K562 (cell line): Measurements from ENCODE around the gene LRRC8C. TPM values are rescaled to one million over a fixed set of nuclear protein-coding genes. Genes with fewer than 3 reads are reported as not detected.
A peak's percentile ranks its signal among the peaks of the same experiment; 100 is the strongest.

Experiments used
- CEBPG ChIP-seq, 3 experiments: fragments of 200-800 bp in 1 of 3; sonication (Bioruptor generic) in 1 of 3; sonication (generic) in 1 of 3; formaldehyde crosslinking in 1 of 3; IDR thresholded peaks in 2 of 3; conservative IDR thresholded peaks in 1 of 3; 2 replicates each; pipeline versions ENCODE4 v1.6.1 to v1.8.0; 2016 to 2022; ENCODE audit warnings: missing compliant biosample characterization in 2 of 3, missing genetic modification characterization in 2 of 3, mild to moderate bottlenecking in 1 of 3, missing genetic modification reagents in 1 of 3
- EHMT2 ChIP-seq: fragments of 450-650 bp; IDR thresholded peaks from 2 replicates; pipeline ENCODE4 v1.6.1; 2018; ENCODE audit warnings: antibody characterized with exemption
- ETV5 ChIP-seq: sonication (generic); formaldehyde crosslinking; IDR thresholded peaks from 2 replicates; pipeline ENCODE4 v1.4.0; 2020; ENCODE audit warnings: low read depth, mild to moderate bottlenecking, missing genetic modification reagents
- FOXA1 ChIP-seq: fragments of 450-650 bp; IDR thresholded peaks from 2 replicates; pipeline ENCODE4 v1.6.1; 2016; ENCODE audit warnings: mild to moderate bottlenecking, borderline replicate concordance
- GATAD2B ChIP-seq: fragments of 450-650 bp; IDR thresholded peaks from 2 replicates; pipeline ENCODE4 v1.6.1; 2017; ENCODE audit warnings: mild to moderate bottlenecking, borderline replicate concordance
- HDAC2 ChIP-seq: fragments of 450-650 bp; IDR thresholded peaks from 2 replicates; pipeline ENCODE4 v1.6.1; 2016; ENCODE audit warnings: mild to moderate bottlenecking
- HNRNPL ChIP-seq: fragments of 200-400 bp; formaldehyde crosslinking; IDR thresholded peaks from 2 replicates; pipeline ENCODE4 v1.6.1; 2017; ENCODE audit warnings: low read depth, mild to moderate bottlenecking, low read length
- JUND ChIP-seq, 2 experiments: IDR thresholded peaks; 2 replicates in 1 of 2; 3 replicates in 1 of 2; pipeline ENCODE4 v1.6.1; 2011; ENCODE audit warnings: borderline replicate concordance in 2 of 2, low read depth in 2 of 2, low read length in 2 of 2, improper control_type of control experiment in 1 of 2, missing biosample characterization in 1 of 2, missing genetic modification characterization in 1 of 2, missing genetic modification reagents in 1 of 2
- NCOR1 ChIP-seq: fragments of 450-650 bp; IDR thresholded peaks from 2 replicates; pipeline ENCODE4 v1.6.1; 2016; ENCODE audit warnings: mild to moderate bottlenecking, moderate library complexity
- NFYB ChIP-seq: IDR thresholded peaks from 2 replicates; pipeline ENCODE4 v1.6.1; 2011; ENCODE audit warnings: mild to moderate bottlenecking, moderate library complexity; ENCODE audit not compliant: insufficient read length; ENCODE audit errors: extremely low read depth
- PTBP1 ChIP-seq: fragments of 200-400 bp; formaldehyde crosslinking; IDR thresholded peaks from 2 replicates; pipeline ENCODE4 v1.6.1; 2017; ENCODE audit warnings: low read depth, low read length
- SETDB1 ChIP-seq: IDR thresholded peaks from one replicate; pipeline ENCODE4 v1.6.1; 2012; ENCODE audit warnings: low read length, control low read depth, inconsistent platforms
- SIN3A ChIP-seq, 2 experiments: fragments of 150-350 bp in 1 of 2; IDR thresholded peaks; 2 replicates each; pipeline ENCODE4 v1.6.1; 2011 to 2016; ENCODE audit warnings: borderline replicate concordance in 2 of 2, low read depth in 2 of 2, low read length in 2 of 2, mild to moderate bottlenecking in 2 of 2, moderate library complexity in 2 of 2; ENCODE audit not compliant: control insufficient read depth in 1 of 2
- SIX5 ChIP-seq, 2 experiments: IDR thresholded peaks; 2 replicates each; pipeline ENCODE4 v1.6.1; 2011; ENCODE audit warnings: low read length in 2 of 2, borderline replicate concordance in 1 of 2, low read depth in 1 of 2, mild to moderate bottlenecking in 1 of 2, moderate library complexity in 1 of 2; ENCODE audit not compliant: insufficient read depth in 1 of 2
- ZFP36 ChIP-seq: fragments of 150-350 bp; IDR thresholded peaks from 2 replicates; pipeline ENCODE4 v1.6.1; 2018; ENCODE audit warnings: low read length, low read depth; ENCODE audit not compliant: partially characterized antibody
- ZNF146 ChIP-seq: IDR thresholded peaks from one replicate; pipeline ENCODE4 v1.6.1; 2018; ENCODE audit warnings: missing compliant biosample characterization; ENCODE audit not compliant: unreplicated experiment
- ZNF324 ChIP-seq: fragments of 250-450 bp; sonication (Bioruptor Pico); IDR thresholded peaks from 2 replicates; pipeline ENCODE4 v1.4.0; 2020; ENCODE audit warnings: mild to moderate bottlenecking
- ZSCAN32 ChIP-seq: fragments of 450-650 bp; formaldehyde crosslinking; IDR thresholded peaks from 2 replicates; pipeline ENCODE4 v1.4.0; 2020; ENCODE audit warnings: mild to moderate bottlenecking, moderate library complexity
- polyA plus RNA-seq, 8 experiments: library from polyadenylated mRNA; depleted of rRNA in 4 of 8; stranded (reverse) in 5 of 8; unstranded in 3 of 8; fragments of >200 nt; fragmentation: Nextera tagmentation in 2 of 8; fragmentation: Illumina TruSeq in 1 of 8; extraction: Ambion mirVana in 2 of 8; extraction: Trizol in 1 of 8; gene quantifications; 2 replicates each; pipeline versions ENCODE4 v1.2.1 to v1.2.3, GENCODE V29; 2011 to 2014; ENCODE audit warnings: inconsistent platforms in 1 of 8, missing spikeins in 1 of 8
- total RNA-seq, 7 experiments: library from RNA; depleted of rRNA in 6 of 7; stranded (reverse); fragments of >200 nt in 6 of 7; fragmentation: Illumina TruSeq in 2 of 7; extraction: Trizol in 2 of 7; gene quantifications; 2 replicates each; pipeline versions ENCODE4 v1.2.1 to v1.2.3, GENCODE V29; 2011 to 2021; ENCODE audit warnings: low replicate concordance in 1 of 7
- TF ChIP-seq, protein P1 (sequence below): IDR thresholded peaks from 2 replicates; pipeline ENCODE4 v1.6.1; 2016; ENCODE audit warnings: missing genetic modification characterization, missing compliant biosample characterization
- TF ChIP-seq, protein P2 (sequence below), 2 experiments: fragments of 150-350 bp in 1 of 2; IDR thresholded peaks; 2 replicates each; pipeline ENCODE4 v1.6.1; 2012 to 2016; ENCODE audit warnings: low read depth in 2 of 2, low read length in 2 of 2, mild to moderate bottlenecking in 1 of 2, moderate library complexity in 1 of 2
- TF ChIP-seq, protein P3 (sequence below): sonication (generic); formaldehyde crosslinking; IDR thresholded peaks from 2 replicates; pipeline ENCODE4 v1.8.0; 2022; ENCODE audit warnings: missing genetic modification reagents, mild to moderate bottlenecking, moderate library complexity, borderline replicate concordance

LRRC8C gene
- total and polyA plus RNA-seq, 9 of the 15 experiments (the other 6 are each of a cell fraction or from before 2014, with no cell fraction given) = 1.00 to 12.5 (median 4.5) TPM

DNA sequence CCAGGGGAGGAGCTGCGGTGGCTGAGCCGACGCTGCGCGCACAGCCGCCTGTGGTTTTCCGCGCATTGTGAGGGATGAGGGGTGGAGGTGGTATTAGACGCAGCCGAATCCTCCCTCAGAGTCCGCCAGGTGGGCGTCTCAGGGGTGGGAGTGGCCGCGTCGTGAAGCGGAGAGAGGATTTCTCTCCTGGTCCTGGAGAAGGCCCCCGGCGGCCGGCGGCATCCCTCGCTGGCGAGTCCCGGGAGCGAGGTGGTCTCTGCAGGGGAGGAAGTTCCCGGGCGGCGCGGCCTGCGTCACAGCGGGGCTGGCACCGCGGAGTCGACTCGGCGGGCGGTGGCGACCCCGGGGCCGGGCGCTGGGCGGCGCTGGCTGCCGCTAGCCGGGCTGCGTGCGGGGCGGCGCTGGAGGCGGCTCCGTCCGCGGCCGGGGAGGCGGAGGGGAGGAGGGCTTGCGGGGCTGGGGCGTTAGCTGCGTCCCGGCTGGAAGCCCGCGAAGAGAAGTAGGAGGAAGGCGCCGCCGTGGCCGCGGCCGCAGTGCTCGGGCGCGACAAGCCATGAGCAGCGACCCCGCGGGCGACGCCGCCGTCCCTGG is at the start of gene LRRC8C (continued):
- TF ChIP-seq, protein P1, sequence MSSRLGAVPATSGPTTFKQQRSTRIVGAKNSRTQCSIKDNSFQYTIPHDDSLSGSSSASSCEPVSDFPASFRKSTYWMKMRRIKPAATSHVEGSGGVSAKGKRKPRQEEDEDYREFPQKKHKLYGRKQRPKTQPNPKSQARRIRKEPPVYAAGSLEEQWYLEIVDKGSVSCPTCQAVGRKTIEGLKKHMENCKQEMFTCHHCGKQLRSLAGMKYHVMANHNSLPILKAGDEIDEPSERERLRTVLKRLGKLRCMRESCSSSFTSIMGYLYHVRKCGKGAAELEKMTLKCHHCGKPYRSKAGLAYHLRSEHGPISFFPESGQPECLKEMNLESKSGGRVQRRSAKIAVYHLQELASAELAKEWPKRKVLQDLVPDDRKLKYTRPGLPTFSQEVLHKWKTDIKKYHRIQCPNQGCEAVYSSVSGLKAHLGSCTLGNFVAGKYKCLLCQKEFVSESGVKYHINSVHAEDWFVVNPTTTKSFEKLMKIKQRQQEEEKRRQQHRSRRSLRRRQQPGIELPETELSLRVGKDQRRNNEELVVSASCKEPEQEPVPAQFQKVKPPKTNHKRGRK (tag) = no peak
- TF ChIP-seq HDAC2 = peak; percentile 45; the same call in 1 of the 2 replicates
- TF ChIP-seq SIX5 (IDR thresholded peaks at IDR 0.05; ENCODE audit: borderline replicate concordance in 1 of 2, insufficient read depth in 1 of 2, low read depth in 1 of 2, low read length in 2 of 2) = no peak
- TF ChIP-seq ZNF146 (CRISPR knock-in tag) = no peak
- no peak for TF ChIP-seq NFYB
- TF ChIP-seq FOXA1 = no peak
- TF ChIP-seq ETV5 (CRISPR knock-in tag) = no peak; the same call in 1 of the 2 replicates
- TF ChIP-seq ZSCAN32 = no peak
- no peak for TF ChIP-seq SIN3A (IDR thresholded peaks at IDR 0.05; ENCODE audit: borderline replicate concordance in 2 of 2, control insufficient read depth in 1 of 2, low read depth in 2 of 2, low read length in 2 of 2)
- TF ChIP-seq NCOR1 = no peak
- no peak for TF ChIP-seq JUND (IDR thresholded peaks at IDR 0.05; ENCODE audit: borderline replicate concordance, low read depth, low read length)
- no peak for TF ChIP-seq JUND (tag; IDR thresholded peaks at IDR 0.05; ENCODE audit: borderline replicate concordance, low read depth, low read length)
- TF ChIP-seq ZFP36 = no peak
- no peak for TF ChIP-seq ZNF324 (CRISPR knock-in tag)
- TF ChIP-seq EHMT2 = no peak
- no peak for TF ChIP-seq SETDB1
- TF ChIP-seq, protein P2, sequence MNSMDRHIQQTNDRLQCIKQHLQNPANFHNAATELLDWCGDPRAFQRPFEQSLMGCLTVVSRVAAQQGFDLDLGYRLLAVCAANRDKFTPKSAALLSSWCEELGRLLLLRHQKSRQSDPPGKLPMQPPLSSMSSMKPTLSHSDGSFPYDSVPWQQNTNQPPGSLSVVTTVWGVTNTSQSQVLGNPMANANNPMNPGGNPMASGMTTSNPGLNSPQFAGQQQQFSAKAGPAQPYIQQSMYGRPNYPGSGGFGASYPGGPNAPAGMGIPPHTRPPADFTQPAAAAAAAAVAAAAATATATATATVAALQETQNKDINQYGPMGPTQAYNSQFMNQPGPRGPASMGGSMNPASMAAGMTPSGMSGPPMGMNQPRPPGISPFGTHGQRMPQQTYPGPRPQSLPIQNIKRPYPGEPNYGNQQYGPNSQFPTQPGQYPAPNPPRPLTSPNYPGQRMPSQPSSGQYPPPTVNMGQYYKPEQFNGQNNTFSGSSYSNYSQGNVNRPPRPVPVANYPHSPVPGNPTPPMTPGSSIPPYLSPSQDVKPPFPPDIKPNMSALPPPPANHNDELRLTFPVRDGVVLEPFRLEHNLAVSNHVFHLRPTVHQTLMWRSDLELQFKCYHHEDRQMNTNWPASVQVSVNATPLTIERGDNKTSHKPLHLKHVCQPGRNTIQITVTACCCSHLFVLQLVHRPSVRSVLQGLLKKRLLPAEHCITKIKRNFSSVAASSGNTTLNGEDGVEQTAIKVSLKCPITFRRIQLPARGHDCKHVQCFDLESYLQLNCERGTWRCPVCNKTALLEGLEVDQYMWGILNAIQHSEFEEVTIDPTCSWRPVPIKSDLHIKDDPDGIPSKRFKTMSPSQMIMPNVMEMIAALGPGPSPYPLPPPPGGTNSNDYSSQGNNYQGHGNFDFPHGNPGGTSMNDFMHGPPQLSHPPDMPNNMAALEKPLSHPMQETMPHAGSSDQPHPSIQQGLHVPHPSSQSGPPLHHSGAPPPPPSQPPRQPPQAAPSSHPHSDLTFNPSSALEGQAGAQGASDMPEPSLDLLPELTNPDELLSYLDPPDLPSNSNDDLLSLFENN (IDR thresholded peaks at IDR 0.05; ENCODE audit: low read depth in 2 of 2, low read length in 2 of 2) = no peak
- no peak for TF ChIP-seq CEBPG (CRISPR knock-in tag; IDR thresholded peaks at IDR 0.05)
- TF ChIP-seq CEBPG (tag; conservative IDR thresholded peaks at IDR 0.05 in 1 of 2, IDR thresholded peaks at IDR 0.05 in 1 of 2) = no peak
- no peak for TF ChIP-seq HNRNPL
- 0 out of 2 replicates have a peak, but pooled peaks have one; percentile 40 for TF ChIP-seq PTBP1
- TF ChIP-seq, protein P3, sequence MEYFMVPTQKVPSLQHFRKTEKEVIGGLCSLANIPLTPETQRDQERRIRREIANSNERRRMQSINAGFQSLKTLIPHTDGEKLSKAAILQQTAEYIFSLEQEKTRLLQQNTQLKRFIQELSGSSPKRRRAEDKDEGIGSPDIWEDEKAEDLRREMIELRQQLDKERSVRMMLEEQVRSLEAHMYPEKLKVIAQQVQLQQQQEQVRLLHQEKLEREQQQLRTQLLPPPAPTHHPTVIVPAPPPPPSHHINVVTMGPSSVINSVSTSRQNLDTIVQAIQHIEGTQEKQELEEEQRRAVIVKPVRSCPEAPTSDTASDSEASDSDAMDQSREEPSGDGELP (CRISPR knock-in tag) = peak; percentile 39; the same call in 1 of the 2 replicates
- TF ChIP-seq GATAD2B = peak; percentile 81; the same call in 1 of the 2 replicates
